GM12801 (cell line): Measurements from ENCODE around the gene KRTAP10-5.

Source experiments
- TF ChIP-seq, protein P1 (sequence below): IDR thresholded peaks from one replicate; pipeline ENCODE4 v1.5.1; 2011; ENCODE audit warnings: control low read depth; ENCODE audit not compliant: insufficient read length; ENCODE audit errors: extremely low read depth

Gene KRTAP10-5

DNA sequence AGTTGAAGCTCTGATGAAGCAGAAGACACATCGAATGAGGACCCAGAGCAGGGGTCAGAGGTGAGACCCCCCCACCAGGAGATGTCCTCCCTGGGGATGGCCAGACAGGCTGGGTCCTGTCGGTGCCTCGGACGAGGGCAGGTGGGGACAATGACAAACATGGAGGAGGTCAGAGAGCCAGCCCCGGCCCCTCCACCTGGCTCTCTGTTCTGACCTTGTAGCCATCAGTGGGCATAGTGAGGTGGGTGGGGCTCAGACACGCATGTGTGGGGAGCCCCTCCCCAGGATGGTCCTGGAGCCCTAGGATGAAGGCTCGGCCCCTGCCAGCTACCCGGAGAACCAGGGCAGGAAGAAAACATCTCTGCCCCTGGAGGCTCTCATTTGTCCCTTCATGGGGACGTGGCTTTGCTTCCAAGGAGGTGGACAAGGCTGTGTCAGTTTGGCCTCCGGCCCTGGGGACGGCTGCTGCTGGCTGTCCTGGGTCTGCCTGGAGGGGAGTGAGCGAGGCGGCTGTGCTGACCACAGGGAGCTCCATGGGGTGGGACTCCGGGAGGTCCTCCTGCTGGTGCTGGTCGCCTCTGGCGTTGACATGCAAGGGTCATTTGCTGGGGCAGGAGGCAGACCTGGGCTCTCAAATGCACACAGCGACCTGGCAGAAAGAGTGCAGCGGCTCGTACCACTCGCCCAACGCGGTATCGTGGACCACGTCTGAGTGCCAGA is 9.3 kb upstream of the KRTAP10-5 start:
- TF ChIP-seq, protein P1, sequence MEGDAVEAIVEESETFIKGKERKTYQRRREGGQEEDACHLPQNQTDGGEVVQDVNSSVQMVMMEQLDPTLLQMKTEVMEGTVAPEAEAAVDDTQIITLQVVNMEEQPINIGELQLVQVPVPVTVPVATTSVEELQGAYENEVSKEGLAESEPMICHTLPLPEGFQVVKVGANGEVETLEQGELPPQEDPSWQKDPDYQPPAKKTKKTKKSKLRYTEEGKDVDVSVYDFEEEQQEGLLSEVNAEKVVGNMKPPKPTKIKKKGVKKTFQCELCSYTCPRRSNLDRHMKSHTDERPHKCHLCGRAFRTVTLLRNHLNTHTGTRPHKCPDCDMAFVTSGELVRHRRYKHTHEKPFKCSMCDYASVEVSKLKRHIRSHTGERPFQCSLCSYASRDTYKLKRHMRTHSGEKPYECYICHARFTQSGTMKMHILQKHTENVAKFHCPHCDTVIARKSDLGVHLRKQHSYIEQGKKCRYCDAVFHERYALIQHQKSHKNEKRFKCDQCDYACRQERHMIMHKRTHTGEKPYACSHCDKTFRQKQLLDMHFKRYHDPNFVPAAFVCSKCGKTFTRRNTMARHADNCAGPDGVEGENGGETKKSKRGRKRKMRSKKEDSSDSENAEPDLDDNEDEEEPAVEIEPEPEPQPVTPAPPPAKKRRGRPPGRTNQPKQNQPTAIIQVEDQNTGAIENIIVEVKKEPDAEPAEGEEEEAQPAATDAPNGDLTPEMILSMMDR, result no peak

DNA sequence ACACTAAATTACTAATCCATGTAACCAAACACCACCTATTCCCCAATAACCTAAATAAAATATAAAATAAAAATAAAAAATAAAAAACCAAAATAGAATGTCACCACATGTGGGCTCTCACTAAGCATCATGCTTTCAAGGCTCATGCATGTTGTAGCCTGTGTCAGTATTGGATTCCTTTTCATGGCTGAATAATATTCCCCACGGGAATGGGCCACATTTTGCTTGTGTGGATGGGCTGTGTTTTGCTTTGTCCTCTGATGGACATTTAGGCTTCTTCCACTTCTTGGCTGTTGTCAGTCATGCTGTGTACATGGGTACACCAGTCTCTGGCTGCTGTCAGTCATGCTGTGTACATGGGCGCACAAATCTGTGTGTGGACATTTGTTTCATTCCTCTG is 8.7 kb upstream of the KRTAP10-5 start:
- TF ChIP-seq, protein P1, result no peak

DNA sequence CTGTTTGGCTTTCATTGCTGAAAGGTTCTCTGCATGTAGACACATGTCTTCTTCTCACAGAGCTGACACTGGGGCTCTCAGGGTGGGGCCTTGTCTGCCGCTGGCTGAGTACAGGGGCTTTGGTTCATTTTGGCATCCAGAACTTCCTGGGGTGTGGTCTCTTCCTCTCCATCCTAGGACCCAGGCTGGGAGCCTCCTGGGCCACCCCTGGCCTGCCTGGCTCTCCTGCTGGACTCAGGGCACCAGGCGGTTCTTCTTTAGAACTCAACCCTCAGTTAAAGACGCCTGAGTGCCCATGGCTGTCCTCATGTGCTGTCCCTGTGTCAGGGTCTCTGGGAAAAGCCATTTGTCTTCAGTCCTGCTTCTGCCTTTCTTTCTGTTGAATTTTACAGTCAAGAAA is 5.5 kb upstream of the KRTAP10-5 start:
- TF ChIP-seq, protein P1, result no peak

DNA sequence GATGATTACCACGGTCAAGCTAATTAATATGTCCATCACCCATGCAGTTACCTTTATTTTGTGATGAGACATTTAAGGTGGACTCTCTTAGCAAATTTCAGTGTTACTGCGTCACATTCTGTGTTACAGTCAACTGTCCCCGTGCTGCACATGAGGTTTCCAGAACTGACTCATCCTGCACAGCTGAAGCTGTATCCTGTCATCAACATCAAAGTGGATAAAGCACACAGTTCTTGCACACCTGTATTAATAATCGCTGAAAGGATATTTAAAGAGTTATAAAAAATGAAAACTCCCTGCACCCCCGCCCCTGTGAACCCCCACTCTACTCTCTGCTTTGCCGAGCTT is 3.4 kb upstream of the KRTAP10-5 start:
- TF ChIP-seq, protein P1, result no peak

DNA sequence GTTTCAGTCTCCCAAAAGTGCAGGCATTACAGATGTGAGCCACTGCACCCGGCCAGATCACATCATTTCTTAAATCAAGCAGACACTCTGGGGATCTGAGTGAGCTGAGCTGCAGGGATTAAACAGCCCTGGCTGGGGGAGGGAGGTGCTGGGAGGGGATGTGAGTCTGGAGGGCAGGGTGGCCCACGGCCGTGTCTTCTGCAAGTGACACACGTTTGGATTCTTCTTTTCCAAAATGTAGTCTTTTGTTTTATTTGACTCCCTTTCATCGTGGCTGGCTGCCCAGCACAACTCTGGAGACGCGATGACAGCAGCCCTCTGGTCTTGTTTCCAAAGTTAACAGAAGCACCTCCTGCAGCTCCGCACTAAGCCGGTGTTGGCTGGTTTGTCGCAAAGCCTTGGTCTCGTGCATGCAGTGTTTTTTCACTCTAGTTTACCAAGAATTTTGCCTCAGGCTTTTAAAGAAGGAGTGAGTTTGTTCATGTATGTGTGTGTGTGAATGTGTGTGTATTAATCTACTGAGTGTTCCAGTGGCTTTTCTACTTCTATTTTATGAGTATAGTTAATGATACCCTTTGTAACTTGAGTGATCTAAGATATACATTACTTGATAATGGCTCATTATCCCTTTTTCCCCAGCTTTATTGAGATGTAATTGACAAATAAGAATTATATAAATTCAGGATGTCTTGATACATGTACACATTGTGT is 2.8 kb upstream of the KRTAP10-5 start:
- TF ChIP-seq, protein P1, result no peak

DNA sequence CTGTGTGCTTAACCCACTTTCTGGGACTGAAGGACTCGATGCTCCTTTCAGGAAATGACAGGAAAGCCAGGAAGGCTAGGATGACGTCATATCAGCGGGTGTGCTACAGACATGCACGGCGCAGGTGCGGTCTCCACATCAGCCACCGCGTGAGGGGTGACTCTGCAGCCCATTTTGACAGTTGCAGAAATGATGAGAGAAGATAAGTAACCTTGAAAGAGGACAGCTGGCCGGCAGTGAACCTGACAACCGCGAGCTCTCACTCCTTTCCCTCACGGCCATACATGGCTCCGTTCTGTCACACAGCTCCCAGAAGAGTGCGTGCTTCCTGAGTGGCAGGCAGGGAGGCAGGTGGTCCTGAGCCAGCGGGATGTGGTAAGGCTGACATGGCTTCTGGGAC is 1.7 kb upstream of the KRTAP10-5 start:
- TF ChIP-seq, protein P1, result no peak

DNA sequence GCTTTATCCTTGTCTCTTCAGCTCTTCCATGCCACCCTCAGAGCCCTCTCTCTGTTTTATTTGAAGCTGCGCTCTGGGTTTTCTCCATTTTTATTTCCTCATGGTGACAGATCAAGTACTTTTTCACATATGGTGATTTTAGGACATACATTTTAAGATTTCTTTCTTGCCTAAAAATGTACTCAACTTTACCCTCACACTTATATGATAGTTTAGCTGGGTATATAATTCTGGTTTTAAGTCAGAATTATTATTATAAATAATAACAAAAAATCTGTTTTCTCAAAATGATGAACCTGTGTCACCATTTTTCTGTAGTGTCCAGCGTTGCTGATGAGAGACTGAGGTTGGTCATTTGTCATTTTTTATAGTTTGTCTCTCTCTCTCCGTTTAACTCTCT is 754 bp upstream of the KRTAP10-5 start:
- TF ChIP-seq, protein P1, result no peak
